ENCODE data around the gene ATP8A2.

The ATP8A2 gene

DNA sequence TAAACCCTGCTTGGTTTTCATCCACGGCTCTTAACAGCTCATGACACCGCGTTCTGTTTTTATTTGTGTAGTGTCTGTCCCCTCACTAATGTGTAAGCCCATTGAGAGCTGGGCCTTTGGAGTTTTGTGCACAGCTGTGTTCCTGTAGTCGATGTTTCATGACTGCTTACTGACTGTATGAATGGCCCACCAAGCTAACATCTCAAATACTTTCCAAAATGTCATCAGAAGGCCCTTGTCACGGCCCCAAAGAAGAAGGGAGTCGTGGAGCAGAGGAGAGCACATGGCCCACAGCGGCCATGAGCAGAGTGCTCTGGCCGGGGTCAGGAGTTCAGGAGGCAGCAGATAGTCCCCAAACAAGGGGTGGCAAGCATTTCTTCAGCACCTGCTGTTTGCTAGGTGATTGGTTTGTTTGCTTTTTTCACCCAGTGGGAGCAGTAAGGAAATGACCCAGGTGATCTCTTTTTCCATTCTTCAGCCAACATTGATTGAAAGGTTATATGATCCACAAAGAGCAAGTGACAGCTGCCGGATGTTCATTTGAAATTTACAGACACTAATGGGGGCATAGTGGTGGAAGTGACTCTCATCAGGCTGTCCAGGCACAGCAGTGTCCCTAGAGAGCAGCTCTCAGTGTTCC is 315.2 kb downstream of the ATP8A2 start:
- intact Hi-C loops (cut with DNase I; ENCODE audit: low total_unique reads) = no loop called here
- H3K27ac ChIP-seq = no peak overlapping the region

DNA sequence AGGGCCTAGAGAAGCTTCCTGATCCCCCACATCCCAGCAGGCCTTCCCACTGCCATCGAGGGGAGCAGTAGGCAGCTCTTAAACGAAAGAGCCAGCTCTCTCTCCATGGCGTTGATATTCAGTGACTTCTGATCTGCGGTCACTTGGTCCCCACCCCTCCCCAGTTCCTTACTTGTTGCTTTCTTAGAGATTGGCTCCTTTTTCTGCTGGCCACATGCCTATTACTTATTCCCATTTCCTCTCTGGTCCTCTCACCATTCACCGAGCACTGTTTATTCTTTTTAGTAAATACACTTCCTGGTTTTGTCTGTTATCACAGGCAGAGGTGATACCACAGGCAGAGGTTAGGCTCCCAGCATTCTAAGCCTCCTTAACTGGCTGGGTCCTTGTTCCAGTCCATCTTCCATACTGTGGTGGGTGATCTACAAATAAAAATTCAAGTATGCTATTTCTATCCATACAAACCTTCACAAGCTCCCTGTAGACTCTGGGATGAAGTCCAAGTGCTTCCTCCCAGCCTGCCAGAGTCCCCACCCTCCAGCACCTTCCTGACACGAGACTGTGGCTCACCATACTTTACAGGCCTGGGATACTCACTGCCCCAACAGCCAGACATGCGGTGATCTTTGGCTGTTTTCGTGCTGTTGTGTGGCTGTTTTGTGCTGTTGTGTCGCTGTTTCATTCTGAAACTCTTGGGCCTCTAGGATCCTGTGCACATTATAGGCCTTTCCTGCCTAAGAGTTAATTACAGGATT is 315.9 kb downstream of the ATP8A2 start:
- Histone ChIP-seq H3K4me3 (no peak overlapping the region), H3K27ac (no peak overlapping the region), H3K27me3 (no peaks in the 10 kb centered on the region), H3K4me1 (peaks cover 0 to 27% (median 6%) of the 10 kb centered on the region in 4 donors), H3K9me3 (no peaks in the 10 kb centered on the region), H3K36me3 (no peaks in the 10 kb centered on the region)
- TF ChIP-seq, protein P1, sequence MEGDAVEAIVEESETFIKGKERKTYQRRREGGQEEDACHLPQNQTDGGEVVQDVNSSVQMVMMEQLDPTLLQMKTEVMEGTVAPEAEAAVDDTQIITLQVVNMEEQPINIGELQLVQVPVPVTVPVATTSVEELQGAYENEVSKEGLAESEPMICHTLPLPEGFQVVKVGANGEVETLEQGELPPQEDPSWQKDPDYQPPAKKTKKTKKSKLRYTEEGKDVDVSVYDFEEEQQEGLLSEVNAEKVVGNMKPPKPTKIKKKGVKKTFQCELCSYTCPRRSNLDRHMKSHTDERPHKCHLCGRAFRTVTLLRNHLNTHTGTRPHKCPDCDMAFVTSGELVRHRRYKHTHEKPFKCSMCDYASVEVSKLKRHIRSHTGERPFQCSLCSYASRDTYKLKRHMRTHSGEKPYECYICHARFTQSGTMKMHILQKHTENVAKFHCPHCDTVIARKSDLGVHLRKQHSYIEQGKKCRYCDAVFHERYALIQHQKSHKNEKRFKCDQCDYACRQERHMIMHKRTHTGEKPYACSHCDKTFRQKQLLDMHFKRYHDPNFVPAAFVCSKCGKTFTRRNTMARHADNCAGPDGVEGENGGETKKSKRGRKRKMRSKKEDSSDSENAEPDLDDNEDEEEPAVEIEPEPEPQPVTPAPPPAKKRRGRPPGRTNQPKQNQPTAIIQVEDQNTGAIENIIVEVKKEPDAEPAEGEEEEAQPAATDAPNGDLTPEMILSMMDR (IDR thresholded peaks at IDR 0.05) = no peak
- intact Hi-C loops (cut with DNase I; ENCODE audit: low total_unique reads) = no loop called here
- no peak for DNase-seq

More for the DNA sequence above, 315.2 kb downstream of the ATP8A2 start:
- H3K9me3 ChIP-seq = no peaks in the 10 kb centered on the region
- no peaks in the 10 kb centered on the region for H3K27me3 ChIP-seq
- H3K36me3 ChIP-seq = no peaks in the 10 kb centered on the region
- H3K4me3 ChIP-seq = no peak overlapping the region
- no peak for DNase-seq
- TF ChIP-seq, protein P1 (IDR thresholded peaks at IDR 0.05) = no peak
- peaks cover 0 to 34% (median 10%) of the 10 kb centered on the region in 4 donors for H3K4me1 ChIP-seq

DNA sequence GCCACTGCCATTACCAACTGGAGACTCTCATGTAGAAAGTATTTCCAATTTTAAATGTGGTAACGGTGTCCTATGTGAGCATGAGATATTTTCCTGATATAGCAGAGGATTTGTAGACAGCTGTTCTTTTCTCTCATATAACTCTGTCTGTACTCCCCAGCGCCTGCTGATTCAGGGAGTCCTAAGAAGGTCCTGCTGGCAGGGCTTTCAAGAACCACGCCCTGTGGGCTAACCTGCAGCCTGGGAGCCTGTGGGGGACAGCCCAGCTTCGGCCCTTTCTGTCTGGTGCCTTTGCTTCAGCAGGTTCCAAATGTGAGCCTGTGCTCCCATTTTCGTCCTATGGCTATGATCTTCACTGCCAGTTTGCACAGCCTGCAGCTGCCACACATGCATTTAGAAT is 316.8 kb downstream of the ATP8A2 start:
- Histone ChIP-seq H3K27ac (no peak overlapping the region), H3K9me3 (no peaks in the 10 kb centered on the region), H3K4me1 (peaks cover 0 to 21% (median 6%) of the 10 kb centered on the region in 4 donors), H3K4me3 (no peak overlapping the region), H3K36me3 (no peaks in the 10 kb centered on the region), H3K27me3 (no peaks in the 10 kb centered on the region)
- DNase-seq = no peak
- intact Hi-C loops (cut with DNase I; ENCODE audit: low total_unique reads) = no loop called here
- TF ChIP-seq, protein P1 (IDR thresholded peaks at IDR 0.05) = no peak

DNA sequence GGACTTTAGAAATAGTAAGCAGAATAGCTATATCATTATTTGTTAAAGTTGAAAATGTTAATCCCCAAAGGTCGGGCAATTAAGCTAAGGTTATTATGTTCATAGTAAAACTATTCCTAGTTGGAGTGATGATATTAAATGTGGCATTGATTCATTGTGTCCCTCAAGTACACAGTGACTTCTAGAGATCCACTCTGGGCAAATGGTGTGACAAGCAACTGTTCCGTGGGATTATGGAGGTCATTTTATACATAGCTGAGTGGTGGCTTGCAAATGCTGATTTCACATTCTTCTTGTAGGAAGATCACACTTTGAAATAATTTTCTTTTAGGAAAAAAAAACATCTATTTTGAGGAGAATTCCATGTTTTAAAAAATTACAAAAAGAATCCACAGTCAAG is 317.8 kb downstream of the ATP8A2 start:
- Histone ChIP-seq H3K4me1 (peaks cover 0 to 11% (median 6%) of the 10 kb centered on the region in 4 donors), H3K27me3 (no peaks in the 10 kb centered on the region), H3K36me3 (no peaks in the 10 kb centered on the region), H3K4me3 (no peak overlapping the region), H3K9me3 (no peaks in the 10 kb centered on the region), H3K27ac (no peak overlapping the region)
- DNase-seq = no peak
- TF ChIP-seq, protein P1 (IDR thresholded peaks at IDR 0.05) = no peak
- intact Hi-C loops (cut with DNase I; ENCODE audit: low total_unique reads) = no loop called here

DNA sequence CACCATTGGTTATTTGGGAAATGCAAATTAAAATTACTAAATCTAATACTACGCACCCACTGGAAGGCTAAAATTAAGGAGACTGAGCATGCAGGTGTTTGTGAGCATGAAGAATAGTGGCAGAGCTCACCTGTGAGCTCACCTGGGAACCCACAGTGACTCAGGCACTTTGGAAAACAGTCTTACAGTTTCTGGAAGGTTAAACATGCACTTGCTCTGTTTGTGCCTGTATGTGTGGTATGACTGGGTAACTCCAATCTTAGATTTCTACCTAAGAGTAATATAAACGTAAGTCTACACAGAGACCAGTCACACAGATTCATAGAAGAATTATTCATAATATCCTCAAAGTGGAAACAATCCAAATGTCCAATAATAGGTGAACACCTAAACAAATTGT is 318.8 kb downstream of the ATP8A2 start:
- peaks cover 0 to 6% (median under 1%) of the 10 kb centered on the region in 4 donors for H3K4me1 ChIP-seq
- no peak overlapping the region for H3K4me3 ChIP-seq
- intact Hi-C loops (cut with DNase I; ENCODE audit: low total_unique reads) = no loop called here
- TF ChIP-seq, protein P1 (IDR thresholded peaks at IDR 0.05) = no peak
- no peaks in the 10 kb centered on the region for H3K27me3 ChIP-seq
- H3K27ac ChIP-seq = no peak overlapping the region
- no peaks in the 10 kb centered on the region for H3K36me3 ChIP-seq
- no peak for DNase-seq
- no peaks in the 10 kb centered on the region for H3K9me3 ChIP-seq

Measured in tibial artery (tissue), 4 donors.